NOMO-1 treated with DMSO at 0.1 percent for 48 hours (cell line): ENCODE data around the gene PEX5.
"Not testable (repeated sequence)": the region's sequence is repeated elsewhere in the genome, so short reads cannot be mapped to it uniquely, and the experiment has no call there.

Experiments
- DNase-seq: peaks from one replicate; lab custom pipeline; 2025; ENCODE audit not compliant: unreplicated experiment; lab: John Stamatoyannopoulos, UW

Gene PEX5

DNA sequence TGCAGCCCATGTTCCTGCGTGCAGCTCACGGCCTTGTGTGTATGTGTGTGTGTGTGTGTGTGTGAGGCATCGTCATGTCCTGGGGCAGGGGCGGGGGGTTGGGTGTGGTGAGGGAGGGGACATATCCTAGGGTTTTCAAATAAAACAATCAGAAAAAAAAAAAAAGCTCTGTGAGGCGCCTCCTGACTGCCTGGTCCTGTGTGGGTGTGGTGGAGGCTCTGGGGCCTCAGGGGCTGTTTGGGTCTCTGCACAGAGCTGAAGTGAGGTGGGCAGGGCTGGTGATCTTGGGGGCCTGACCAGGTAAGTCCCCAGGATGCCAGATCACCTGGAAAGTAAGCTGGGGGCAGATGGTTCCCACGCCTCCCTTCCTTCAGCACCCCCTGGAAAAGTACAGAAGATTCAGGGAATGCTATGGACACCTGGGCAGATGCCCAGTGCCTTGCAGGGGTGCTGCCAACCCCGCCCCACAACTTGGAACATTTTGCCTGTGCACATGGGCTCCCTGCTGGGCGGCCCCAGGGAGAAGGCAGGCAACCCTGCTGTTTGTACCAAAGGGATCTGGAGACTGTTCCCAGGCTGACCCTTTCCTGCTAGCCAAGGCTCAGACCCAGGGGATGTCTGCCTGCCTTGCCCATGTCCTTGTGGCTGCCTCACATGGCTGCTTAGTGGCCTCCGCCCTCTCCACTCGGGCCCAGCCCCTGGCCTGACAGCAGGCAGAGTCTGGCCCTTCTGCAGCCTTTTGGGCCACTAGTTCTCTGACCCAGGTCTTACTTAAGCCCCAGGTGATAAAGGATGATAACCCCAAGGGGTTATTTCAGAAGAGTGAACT lies 30.5 kb upstream of the PEX5 start:
- DNase-seq: no peak

GRCh38 chr12:7160183-7160582 lies 29.3 kb upstream of the PEX5 start:
- DNase-seq: no peak

DNA sequence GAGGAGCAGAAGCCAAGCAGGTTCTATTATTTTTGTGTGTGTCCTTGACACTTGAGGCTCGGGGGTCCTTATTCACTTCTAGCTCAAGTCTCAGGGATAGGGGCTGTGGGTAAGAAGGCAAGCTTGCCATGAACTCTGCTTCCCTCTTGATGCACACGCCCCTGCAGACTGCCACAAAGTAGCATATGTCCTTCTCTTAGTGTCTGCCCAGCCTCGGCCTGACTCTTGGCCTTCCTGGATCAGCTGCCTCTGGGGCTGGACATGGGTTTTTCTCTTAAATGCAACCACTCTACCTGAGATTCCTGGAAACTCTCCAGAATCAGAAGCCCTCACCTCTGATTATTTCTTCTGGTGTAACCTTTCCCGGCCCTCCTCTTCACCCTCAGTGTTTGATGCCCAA lies 28.2 kb upstream of the PEX5 start:
- no peak for DNase-seq

DNA sequence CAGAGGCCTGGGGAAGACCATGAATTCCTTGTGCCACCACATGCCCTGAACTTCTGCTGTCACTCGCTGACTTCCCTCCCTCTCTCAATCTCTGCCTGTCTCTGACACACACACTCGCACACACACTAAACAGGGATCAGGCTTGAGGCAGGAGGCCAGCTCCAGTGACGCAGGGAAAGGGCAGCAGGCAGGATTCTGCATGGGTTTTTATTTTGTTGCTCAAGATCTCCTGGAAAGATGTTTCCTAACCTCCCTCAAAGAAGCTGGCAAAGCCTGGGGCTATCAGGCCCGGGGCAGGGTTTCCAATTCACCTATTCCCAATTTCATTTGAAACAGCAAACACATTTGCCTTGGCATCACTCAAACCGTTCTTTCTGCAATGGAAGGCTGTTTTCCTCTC lies 27.7 kb upstream of the PEX5 start:
- DNase-seq: no peak

DNA sequence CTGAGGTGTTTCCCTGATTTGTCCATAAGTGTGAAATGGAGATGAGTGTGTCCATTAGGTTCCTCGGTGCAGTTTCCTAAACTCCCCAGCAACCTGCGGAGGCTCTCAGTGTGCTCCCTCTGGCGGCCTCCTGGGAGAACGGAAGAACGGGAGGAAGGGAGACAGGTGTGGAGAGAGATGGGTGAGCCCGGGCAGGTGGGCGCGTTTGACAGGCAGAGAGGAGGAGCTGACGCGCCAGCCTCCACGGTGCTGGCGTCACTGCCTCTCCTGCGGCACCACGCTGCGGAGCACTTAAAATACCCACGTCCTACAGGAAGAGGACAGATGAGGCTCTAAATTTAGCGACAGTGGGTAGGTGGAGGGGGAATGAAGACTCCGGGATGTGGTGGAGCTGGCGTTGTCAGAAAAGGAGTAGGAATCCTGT lies 26.8 kb upstream of the PEX5 start:
- no peak for DNase-seq

- DNase-seq: no peak
Observed at GRCh38 chr12:7169951-7170350, 19.5 kb upstream of the PEX5 start.

DNA sequence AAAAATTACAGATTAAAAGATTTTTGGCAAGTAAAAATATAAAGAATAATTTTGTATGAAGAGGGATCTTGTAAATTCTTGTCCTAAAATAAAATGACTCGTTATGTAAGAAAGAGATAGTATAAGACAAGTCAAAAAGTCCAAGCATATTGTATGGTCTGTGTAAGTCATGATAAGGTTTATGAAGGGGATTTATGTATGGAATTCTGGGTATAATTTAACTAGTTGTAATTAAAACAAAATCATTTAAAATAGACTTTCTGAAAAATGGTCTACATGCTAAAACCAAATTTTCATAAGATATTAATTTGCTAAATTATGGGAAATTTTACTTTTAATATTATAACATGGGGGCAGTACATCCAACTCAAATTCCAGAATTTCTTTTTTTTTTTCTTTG lies 17.6 kb upstream of the PEX5 start:
- DNase-seq: no peak

DNA sequence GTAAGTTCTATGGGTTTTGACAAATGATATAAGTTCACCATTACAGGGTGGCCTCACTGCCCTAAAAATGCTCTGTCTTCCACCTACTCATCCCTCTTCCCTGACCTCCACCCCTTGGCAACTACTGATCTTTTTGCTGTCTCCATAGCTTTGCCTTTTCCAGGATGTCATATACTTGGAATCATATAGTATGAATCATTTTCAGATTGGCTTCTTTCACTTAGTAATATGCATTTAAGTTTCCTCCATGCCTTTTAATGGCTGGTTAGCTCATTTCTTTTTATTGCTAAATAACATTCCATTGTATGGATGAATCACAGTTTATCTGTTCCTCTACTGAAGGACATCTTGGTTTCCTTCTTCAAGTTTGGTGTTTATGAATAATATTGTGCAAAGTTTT lies 14.0 kb upstream of the PEX5 start:
- no peak for DNase-seq

- DNase-seq: no peak
Observed at GRCh38 chr12:7176595-7176994, 12.9 kb upstream of the PEX5 start.

- no peak for DNase-seq
Observed at GRCh38 chr12:7178481-7178880, 11.0 kb upstream of the PEX5 start.

DNA sequence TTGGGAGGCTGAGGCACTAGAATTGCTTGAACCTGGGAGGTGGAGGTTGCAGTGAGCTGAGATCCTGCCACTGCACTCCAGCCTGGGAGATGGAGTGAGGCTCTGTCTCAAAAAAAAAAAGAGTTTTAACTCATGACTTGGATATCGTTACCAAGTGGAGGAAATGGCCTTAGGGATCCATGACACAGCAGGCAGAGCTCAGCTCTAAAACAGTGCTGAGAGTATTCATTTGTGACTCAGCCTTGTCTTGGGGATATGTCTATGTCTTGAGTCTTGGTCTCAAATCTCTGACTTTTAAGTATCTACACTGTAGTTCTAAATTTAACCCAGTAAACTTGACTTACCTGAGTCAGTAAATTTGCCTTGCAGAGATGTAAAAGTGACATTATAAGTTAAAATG lies 8.8 kb upstream of the PEX5 start:
- no peak for DNase-seq

DNA sequence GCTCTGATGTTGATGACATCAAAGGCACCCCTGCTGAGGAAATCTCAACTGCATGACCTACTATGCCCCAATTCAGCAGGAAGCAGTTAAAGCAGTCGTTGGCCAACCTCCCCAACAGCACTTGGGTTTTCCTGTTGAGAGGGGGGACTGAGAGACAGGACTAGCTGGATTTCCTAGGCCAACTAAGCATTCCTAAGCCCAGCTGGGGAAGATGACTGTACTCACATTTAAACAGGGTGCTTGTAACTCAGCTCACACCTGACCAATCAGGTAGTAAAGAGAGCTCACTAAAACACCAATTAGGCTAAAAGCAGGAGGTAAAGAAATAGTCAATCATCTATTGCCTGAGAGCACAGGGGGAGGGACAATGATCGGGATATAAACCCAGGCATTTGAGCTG lies 3.4 kb upstream of the PEX5 start:
- DNase-seq: not testable (repeated sequence)

DNA sequence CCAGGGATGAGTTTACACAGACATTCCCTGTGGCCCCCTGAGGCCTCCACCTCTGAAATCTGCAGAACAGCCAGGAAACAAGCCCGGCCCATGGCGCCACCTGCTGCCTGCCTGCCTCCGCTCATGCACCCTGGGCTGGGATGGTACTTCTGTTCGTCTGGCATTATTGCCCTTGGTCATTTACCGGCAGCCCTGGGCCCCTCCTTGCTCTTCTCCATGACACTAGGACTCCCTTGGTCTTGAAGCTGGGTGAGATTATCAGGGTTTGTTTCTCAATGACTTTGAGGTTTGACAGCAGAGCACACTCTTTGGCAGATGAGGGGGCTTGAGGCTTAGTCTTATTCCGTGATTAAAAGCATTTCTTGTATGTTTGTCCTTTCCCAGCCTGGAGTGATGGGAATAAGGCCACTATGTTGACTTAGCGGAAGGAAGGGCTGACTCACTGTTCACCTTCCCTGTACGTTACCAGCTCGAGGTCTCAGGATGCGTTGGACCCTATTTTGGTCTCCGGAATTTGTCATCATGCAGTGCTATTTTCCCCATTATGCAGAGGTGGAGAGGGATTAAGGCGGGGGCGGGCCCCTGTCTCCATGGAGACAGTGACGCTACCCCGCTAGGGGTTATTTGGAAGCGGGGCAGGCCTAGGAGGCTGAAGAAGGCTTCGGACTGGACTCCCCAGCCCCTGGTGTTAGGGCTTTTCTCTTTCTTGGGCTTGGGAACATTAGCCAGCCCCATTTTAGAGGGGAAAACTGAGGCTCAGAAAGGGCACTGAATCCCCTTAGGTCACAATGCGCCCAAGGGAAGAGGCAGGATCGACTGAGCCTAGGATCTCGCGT lies 706 bp upstream of the PEX5 start:
- peak; percentile 70 for DNase-seq

DNA sequence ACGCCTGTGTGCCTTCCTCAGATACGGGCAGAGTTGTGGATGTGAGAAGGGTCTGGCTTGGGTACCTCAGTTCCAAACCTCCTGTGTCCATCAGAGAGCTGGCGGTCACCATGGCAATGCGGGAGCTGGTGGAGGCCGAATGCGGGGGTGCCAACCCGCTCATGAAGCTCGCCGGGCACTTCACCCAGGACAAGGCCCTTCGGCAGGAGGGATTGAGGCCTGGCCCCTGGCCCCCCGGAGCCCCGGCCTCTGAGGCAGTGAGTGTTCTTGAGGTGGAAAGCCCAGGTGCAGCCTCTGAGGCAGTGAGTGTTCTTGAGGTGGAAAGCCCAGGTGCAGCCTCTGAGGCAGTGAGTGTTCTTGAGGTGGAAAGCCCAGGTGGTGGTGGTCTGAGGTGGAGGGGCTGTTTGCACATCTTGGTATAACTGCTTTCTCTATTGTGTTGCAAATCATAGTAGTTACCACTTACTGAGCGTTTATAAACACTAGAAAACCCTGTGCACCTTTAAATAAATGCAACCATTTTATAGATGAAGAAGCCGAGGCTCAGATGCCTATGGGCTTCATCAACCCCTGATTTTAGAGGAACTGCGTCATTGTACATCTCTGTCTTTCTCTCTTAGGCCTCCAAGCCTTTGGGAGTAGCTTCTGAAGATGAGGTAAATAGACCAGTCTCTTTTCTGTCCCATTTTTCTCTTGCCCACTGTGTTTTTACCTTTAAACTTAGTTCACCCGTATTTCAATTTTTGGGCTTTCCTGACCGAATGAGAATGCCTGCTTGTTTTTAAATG lies 976 bp downstream of the PEX5 start:
- no peak for DNase-seq

DNA sequence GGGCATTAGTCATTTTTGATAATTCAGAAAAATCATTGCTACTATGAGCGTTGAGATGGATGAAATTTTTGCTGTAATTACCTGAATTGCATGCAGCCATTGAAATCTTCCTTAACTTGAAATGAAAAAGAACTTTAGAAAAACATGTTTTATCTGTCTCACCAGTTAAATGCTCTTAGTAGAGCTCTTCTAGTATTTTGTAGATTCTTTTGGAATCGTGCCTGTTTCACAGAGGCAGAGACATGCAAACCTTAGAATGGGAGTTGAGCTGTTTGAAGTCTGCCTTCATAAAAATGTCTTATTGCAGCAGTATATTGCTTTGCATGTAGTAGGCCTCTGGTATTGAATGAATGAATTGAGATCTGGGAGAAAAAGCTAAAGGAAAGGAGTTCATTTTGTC lies 4.2 kb downstream of the PEX5 start:
- DNase-seq: no peak

DNA sequence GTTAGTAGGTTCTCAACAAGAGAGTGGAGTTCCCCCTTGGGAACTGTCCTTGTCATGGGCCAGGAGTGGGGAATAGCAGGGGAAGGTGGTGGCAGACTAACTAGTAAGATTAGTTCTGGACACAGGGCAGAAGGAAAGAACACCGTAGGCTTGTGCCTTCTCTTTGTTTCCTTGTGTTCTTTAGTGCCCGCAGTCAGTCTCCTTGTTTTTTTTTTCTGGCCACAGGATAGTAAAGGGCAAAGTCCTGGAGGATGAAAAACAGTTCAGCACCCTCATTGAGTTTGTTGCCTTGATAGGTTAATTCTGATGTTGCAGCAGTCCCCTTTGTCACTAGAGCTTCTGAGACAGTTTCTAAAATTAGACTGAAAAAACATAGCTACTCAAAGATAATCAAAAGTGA lies 8.4 kb downstream of the PEX5 start:
- DNase-seq: no peak

DNA sequence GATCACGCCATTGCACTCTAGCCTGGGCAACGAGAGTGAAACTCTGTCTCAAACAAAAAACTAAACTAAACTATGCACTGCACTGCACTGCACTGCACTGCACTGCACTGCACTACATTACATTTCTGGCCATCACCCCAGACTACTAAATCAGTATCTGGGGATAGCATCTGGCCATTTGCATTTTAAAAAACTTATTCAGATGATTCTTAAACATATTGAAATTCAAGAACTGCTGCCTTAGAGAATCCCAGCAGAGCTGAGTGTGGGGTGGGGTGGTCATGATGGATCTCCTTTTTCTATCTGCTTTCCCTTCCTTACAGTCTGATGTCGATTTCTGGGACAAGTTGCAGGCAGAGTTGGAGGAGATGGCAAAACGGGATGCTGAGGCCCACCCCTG lies 13.6 kb downstream of the PEX5 start:
- no peak for DNase-seq

DNA sequence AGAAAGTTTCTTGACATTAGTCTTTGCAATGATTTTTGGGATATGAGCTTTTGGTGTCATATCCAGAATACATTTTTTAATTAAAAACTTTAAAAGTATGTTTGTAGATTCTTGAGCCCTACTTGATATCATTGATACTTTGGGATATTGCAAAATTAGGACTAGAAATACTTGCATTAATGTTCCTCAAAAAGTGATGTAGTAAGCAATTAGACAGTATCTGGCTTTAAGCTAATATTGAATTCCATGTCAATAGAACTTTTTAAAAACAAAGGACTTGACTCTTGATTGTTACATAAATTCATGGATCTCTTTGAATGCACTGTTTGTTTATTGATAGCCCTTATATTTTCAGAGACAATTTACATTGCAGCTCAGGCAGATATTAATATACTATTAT lies 15.6 kb downstream of the PEX5 start:
- no peak for DNase-seq

DNA sequence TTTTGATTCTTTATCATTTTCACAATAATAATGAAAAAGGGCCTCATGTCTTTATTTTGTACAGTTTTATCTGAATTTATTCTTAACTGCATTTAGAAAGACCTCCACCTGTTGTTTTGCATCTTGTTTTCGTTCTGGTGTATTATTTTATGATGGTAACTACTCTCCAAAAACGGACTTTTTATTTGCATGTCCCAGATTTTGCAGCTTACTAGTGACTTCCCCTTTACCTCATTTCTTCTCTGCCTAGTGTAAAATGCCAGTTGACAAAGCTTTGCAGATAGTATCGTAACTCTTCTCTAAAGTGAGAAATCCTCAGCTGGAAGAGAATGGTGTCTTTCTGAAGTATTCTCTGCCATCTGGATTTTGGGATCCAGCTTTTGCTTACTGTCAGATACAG lies 17.2 kb downstream of the PEX5 start:
- DNase-seq: no peak

DNA sequence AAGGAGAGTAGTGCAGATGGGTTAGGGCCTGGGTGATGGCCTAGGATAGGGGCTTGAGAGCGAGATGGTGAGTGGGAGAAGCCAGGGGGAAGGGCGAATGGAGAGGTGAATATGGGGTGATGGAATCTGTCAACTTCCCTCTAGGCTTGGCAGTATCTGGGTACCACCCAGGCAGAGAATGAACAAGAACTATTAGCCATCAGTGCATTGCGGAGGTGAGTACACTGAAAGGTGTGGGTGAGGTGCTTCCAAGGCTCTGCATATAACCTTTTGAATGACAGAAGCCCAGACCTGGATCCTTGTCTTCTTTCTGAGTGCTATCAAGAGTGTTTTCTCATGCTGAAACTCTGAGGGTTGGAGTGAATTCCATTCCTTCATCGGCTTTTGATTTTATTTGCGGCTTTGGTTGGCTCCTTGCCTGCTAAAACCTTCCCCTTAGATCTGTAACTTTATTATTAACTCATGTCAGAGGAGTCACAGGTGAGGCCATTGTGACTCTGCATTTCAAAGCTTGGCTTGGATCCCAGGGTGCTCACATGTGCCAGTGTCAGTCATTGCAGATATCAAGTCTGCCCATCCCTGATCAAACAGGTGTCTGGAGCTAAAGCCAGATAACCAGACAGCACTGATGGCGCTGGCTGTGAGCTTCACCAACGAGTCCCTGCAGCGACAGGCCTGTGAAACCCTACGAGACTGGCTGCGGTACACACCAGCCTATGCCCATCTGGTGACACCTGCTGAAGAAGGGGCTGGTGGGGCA lies 18.6 kb downstream of the PEX5 start:
- no peak for DNase-seq

- DNase-seq: no peak
Observed at GRCh38 chr12:7209958-7210357, 20.5 kb downstream of the PEX5 start.
